ENCODE data around the gene MMAA.

- peak in 1 of 11 experiments; percentile 5 for TF ChIP-seq CTCF (IDR thresholded peaks at IDR 0.05 in 8 of 11, conservative IDR thresholded peaks at IDR 0.05 in 3 of 11)
- TF ChIP-seq POLR2A (IDR thresholded peaks at IDR 0.05) = no peak
- no peak for TF ChIP-seq POLR2AphosphoS5 (IDR thresholded peaks at IDR 0.05)
Observed at GRCh38 chr4:145619639-145619996, 433 bp downstream of the MMAA start.
